ENCODE data around the gene NOXA1. TPM values are rescaled to one million over a fixed set of nuclear protein-coding genes. Genes with fewer than 3 reads are reported as not detected.

Gene NOXA1
- total and polyA plus RNA-seq, 9 of the 15 experiments (the other 6 are each of a cell fraction or from before 2014, with no cell fraction given), result 0.07 to 1.2 (median 0.20) TPM; not detected in 4

- no peak for TF ChIP-seq ZBTB40 (IDR thresholded peaks at IDR 0.05)
- TF ChIP-seq ZBTB40 (CRISPR knock-in tag; IDR thresholded peaks at IDR 0.05), result 0 out of 2 replicates have a peak, but pooled peaks have one; percentile 8
- no peak for TF ChIP-seq ZNF436 (CRISPR knock-in tag; IDR thresholded peaks at IDR 0.05)
Measured at GRCh38 chr9:137462986-137463930, 40.1 kb downstream of the NOXA1 start (continued).
